Psoas muscle (tissue), 8 donors: Measurements from ENCODE around the gene GLP1R. TPM values are rescaled to one million over a fixed set of nuclear protein-coding genes. Genes with fewer than 3 reads are reported as not detected.

ENCODE experiments used
- ATAC-seq, 4 donors: fragments of 200-7000 bp; cut with Tn5 transposase; one replicate each; pipeline ENCODE4 v1.9.1; 2020; ENCODE audit warnings: moderate library complexity in 3 of 4, mild to moderate bottlenecking in 2 of 4
- DNase-seq, 2 donors: peaks; one replicate each; pipeline ENCODE4 v3.0.0-alpha.2; 2020
- H3K27ac ChIP-seq: fragments of 200-600 bp; one replicate; pipeline ENCODE4 v1.8.0; 2022
- H3K27me3 ChIP-seq, 3 donors: fragments of 200-600 bp in 1 of 3; one replicate each; pipeline versions ENCODE4 v1.6.1 to v1.8.0; 2013 to 2022; ENCODE audit warnings: low read length in 2 of 3, mild to moderate bottlenecking in 2 of 3, moderate library complexity in 1 of 3; ENCODE audit not compliant: insufficient read depth in 3 of 3
- H3K36me3 ChIP-seq, 2 donors: fragments of 200-600 bp in 1 of 2; one replicate each; pipeline versions ENCODE4 v1.6.1 to v1.8.0; 2013 to 2022; ENCODE audit warnings: low read depth in 1 of 2, mild to moderate bottlenecking in 1 of 2, moderate library complexity in 1 of 2; ENCODE audit not compliant: insufficient read depth in 1 of 2
- H3K4me1 ChIP-seq: fragments of 200-600 bp; one replicate; pipeline ENCODE4 v1.8.0; 2022
- H3K4me3 ChIP-seq: fragments of 200-600 bp; one replicate; pipeline ENCODE4 v1.8.0; 2022; ENCODE audit warnings: mild to moderate bottlenecking
- H3K9me3 ChIP-seq: fragments of 200-600 bp; one replicate; pipeline ENCODE4 v1.8.0; 2022
- WGBS, 3 donors: extraction: QIAGEN DNeasy Blood & Tissue Kit; methylation state at CpG; one replicate each; pipeline versions ENCODE4 v1.1.6 to v1.1.7; 2013; 5-methylcytosine and 5-hydroxymethylcytosine counted together
- intact Hi-C, 2 donors: fragments of 100-400 bp; cut with DNase I; formaldehyde crosslinking; loops; one replicate each; pipeline versions ENCODE4 v1.11.0 to v1.14.2; 2022
- polyA plus RNA-seq, 3 donors: library from polyadenylated mRNA; stranded (reverse); fragments of 200-250 nt; gene quantifications; one replicate each; pipeline ENCODE4 v1.2.3, GENCODE V29; 2013
- total RNA-seq, 4 donors: library from RNA; stranded (reverse); fragmentation: NEBNext Ultra II Directional in 2 of 4; extraction: Animal tissue kit (Norgen Biotek cat#: 25700) in 2 of 4; gene quantifications; one replicate each; pipeline versions ENCODE4 v1.2.1 to v1.2.4, GENCODE V29; 2021 to 2023
- TF ChIP-seq, protein P1 (sequence below): fragments of 200-600 bp; IDR thresholded peaks from one replicate; pipeline ENCODE4 v1.8.0; 2022; ENCODE audit warnings: antibody characterized with exemption
- donor health status: healthy with polysubstance abuse.
- donor health status: DM: no; HTN: no; CAD: no; lungs with moderate emphysema.
- donor health status: Bipolar disorder and iron deficiency.
- donor health status: healthy.
- donor health status: DM: yes; HTN: yes; CAD: no.
- donor health status: DM: no; HTN: no; CAD: no.
- donor health status: DM: no; HTN: no; CAD: no.
- donor health status: DM: yes; HTN: yes; CAD: no.

The GLP1R gene
- total and polyA plus RNA-seq, 7 donors = not detected

DNA sequence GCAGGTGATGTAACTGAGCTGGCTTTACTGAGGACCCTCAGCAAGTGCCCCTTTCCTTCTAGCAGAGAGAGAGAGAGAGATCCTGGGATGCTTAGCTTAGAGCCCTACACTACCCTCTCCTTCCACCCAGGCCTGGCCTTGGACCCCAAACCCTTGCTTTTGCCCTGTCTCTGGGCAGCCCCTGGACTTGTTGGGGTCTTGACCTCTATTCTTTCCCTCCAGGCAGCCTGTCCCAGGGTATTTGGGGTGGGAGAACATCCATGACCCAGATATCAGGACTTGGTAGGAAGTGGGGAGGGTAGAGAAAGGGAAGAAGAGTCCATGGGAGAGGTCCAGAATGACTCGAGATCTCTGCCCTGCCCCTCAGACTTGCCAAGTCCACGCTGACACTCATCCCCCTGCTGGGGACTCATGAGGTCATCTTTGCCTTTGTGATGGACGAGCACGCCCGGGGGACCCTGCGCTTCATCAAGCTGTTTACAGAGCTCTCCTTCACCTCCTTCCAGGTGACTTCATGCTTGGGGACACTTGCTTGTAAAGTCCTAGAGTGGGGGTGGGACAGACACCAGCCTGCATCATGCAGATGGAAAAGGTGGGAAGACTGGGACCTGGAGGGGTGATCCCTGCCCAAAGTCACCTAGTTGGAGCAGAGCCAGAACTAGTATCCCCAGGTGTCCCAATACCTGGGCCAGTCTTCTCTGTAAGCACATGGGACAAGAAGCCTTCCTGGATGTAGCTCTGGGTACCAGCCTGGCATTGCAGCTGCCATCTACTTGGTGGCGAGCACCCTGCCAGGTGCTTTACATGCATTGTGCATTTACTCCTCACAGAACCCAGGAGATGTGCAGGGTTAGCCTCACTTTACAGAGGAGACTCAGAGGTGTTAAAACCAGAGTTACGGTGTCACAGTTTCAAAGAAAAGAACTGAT, 30.9 kb downstream of the GLP1R start:
- ATAC-seq = no peak

DNA sequence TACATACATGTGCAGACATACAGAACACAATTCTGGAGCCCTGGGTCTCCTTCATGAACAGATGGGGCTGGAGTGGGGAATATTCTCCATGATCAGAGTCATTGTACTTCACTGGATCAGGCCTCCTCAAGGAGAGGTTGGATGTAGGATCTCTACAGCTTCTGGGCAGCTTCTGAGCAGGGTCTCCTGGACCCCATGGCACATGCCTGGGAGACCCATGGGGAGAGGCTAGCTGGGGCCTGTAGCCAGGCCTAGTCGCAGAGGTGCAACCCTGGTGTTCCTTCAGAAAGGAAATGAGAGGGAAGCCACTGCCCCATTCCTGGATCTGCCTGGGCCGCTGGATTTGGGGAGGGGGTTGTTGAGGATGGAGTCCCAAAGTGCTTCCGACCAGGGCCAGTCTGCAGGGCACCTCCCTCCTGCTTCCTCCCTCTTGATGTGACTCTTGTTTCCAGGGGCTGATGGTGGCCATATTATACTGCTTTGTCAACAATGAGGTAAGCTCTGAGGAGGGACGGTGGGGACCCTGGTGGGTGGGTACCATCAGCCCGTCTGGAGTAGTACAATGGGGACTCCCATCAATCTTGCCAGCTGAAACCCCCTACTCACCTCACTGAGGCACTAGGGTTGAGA, 31.8 kb downstream of the GLP1R start:
- intact Hi-C loops = loop anchor here in 1 of 2 donors (10.0 kb wide), 1 partner anchor 224 kb away; no protein-coding TSS in a partner anchor
- H3K27me3 ChIP-seq = no peaks in the 10 kb centered on the region
- H3K4me3 ChIP-seq = no peak overlapping the region
- ATAC-seq (no peak), DNase-seq (no peak)
- H3K36me3 ChIP-seq = no peaks in the 10 kb centered on the region
- no peaks in the 10 kb centered on the region for H3K9me3 ChIP-seq
- TF ChIP-seq, protein P1, sequence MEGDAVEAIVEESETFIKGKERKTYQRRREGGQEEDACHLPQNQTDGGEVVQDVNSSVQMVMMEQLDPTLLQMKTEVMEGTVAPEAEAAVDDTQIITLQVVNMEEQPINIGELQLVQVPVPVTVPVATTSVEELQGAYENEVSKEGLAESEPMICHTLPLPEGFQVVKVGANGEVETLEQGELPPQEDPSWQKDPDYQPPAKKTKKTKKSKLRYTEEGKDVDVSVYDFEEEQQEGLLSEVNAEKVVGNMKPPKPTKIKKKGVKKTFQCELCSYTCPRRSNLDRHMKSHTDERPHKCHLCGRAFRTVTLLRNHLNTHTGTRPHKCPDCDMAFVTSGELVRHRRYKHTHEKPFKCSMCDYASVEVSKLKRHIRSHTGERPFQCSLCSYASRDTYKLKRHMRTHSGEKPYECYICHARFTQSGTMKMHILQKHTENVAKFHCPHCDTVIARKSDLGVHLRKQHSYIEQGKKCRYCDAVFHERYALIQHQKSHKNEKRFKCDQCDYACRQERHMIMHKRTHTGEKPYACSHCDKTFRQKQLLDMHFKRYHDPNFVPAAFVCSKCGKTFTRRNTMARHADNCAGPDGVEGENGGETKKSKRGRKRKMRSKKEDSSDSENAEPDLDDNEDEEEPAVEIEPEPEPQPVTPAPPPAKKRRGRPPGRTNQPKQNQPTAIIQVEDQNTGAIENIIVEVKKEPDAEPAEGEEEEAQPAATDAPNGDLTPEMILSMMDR = no peak
- 75 to 85% (median 82%) methylated on average over 5 of the region's 5 CpGs for WGBS, 3 donors
- H3K4me1 ChIP-seq = no peaks in the 10 kb centered on the region
- H3K27ac ChIP-seq = no peak overlapping the region

More for the DNA sequence above, 30.9 kb downstream of the GLP1R start:
- Histone ChIP-seq H3K36me3 (no peaks in the 10 kb centered on the region), H3K9me3 (no peaks in the 10 kb centered on the region), H3K4me3 (no peak overlapping the region), H3K27me3 (no peaks in the 10 kb centered on the region), H3K4me1 (no peaks in the 10 kb centered on the region), H3K27ac (no peak overlapping the region)
- DNase-seq = no peak
- TF ChIP-seq, protein P1 = no peak
- WGBS, 3 donors = 77 to 80% (median 79%) methylated on average over 8 of the region's 8 CpGs
- intact Hi-C loops = loop anchor here in 1 of 2 donors (10.0 kb wide), 1 partner anchor 225 kb away; no protein-coding TSS in a partner anchor

DNA sequence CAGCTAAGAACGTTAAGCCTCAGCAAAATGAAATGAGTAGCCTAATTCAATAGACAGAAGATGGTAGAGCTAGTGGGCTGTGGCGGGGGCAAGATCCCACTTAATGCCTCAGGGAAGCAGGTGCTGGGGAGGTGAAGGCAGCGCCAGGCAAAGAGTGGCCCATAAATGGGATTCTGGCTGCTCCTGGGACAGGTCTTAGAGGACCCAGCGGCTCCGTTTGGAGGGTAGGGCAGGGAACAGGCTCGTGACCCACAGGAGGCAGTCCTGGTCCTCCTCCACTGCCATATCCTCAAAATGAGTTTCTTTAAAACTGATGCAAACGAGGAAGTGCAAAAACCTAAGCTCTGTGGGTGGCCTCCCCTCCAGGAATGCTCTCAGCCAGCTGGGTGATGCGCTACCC, 33.7 kb downstream of the GLP1R start:
- intact Hi-C loops = loop anchor here in 1 of 2 donors (10.0 kb wide), 1 partner anchor 222 kb away; no protein-coding TSS in a partner anchor
- Histone ChIP-seq H3K27me3 (no peaks in the 10 kb centered on the region), H3K9me3 (no peaks in the 10 kb centered on the region), H3K36me3 (no peaks in the 10 kb centered on the region), H3K4me3 (no peak overlapping the region), H3K27ac (no peak overlapping the region), H3K4me1 (peaks cover 7% of the 10 kb centered on the region)
- no peak for DNase-seq
- 80 to 87% (median 83%) methylated on average over 8 of the region's 8 CpGs for WGBS, 3 donors
- TF ChIP-seq, protein P1 = no peak
- ATAC-seq = no peak

DNA sequence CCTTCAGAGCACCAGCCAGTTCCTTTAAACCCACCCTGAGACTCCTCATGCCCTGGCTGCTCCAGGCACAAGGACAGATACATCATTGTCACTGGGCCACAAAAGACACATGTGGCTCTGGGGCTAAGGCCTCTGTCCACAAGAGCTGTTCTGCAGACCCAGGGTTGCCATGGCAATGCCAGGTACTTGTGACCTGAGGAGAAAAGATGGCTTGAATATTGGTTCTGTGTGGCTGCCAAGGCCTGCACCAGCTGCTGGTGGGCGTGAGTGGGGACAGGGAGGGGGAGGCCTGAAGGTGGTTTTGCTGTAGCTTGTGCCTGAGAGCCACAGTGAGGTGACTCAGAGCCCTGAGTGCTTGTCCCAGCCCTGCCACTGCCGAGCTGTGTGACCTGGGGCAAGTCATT, 34.7 kb downstream of the GLP1R start:
- intact Hi-C loops = loop anchor here in 1 of 2 donors (10.0 kb wide), 1 partner anchor 222 kb away; no protein-coding TSS in a partner anchor
- DNase-seq (no peak), ATAC-seq (no peak)
- TF ChIP-seq, protein P1 = no peak
- Histone ChIP-seq H3K9me3 (no peaks in the 10 kb centered on the region), H3K27ac (no peak overlapping the region), H3K27me3 (no peaks in the 10 kb centered on the region), H3K36me3 (no peaks in the 10 kb centered on the region), H3K4me1 (peaks cover 14% of the 10 kb centered on the region), H3K4me3 (no peak overlapping the region)
- WGBS, 3 donors = 65 to 81% (median 78%) methylated on average over 2 of the region's 2 CpGs
